ENCODE results near the gene TGFBR3.

TGFBR3 gene

GRCh38 chr1:91876781-91877573 lies 9.0 kb downstream of the TGFBR3 start:
- TF ChIP-seq CTCF (IDR thresholded peaks at IDR 0.05; ENCODE audit: control insufficient read depth, insufficient read depth, low read depth, low read length, missing control alignments) = no peak
- no peak overlapping the region for H3K4me3 ChIP-seq (ENCODE audit: control insufficient read depth, low read depth, low read length)
- DNase-seq (ENCODE audit: low read depth) = no peak

GRCh38 chr1:91876040-91876470 lies 9.9 kb downstream of the TGFBR3 start:
- no peak overlapping the region for H3K4me3 ChIP-seq (ENCODE audit: control insufficient read depth, low read depth, low read length)
- no peak for DNase-seq (ENCODE audit: low read depth)
- no peak for TF ChIP-seq CTCF (IDR thresholded peaks at IDR 0.05; ENCODE audit: control insufficient read depth, insufficient read depth, low read depth, low read length, missing control alignments)

GRCh38 chr1:91874167-91874566 lies 11.8 kb downstream of the TGFBR3 start:
- no peak for DNase-seq (ENCODE audit: low read depth)
- no peak for TF ChIP-seq CTCF (IDR thresholded peaks at IDR 0.05; ENCODE audit: control insufficient read depth, insufficient read depth, low read depth, low read length, missing control alignments)
- H3K4me3 ChIP-seq (ENCODE audit: control insufficient read depth, low read depth, low read length) = no peak overlapping the region

GRCh38 chr1:91872559-91873081 lies 13.3 kb downstream of the TGFBR3 start:
- no peak overlapping the region for H3K4me3 ChIP-seq (ENCODE audit: control insufficient read depth, low read depth, low read length)
- no peak for DNase-seq (ENCODE audit: low read depth)
- no peak for TF ChIP-seq CTCF (IDR thresholded peaks at IDR 0.05; ENCODE audit: control insufficient read depth, insufficient read depth, low read depth, low read length, missing control alignments)

GRCh38 chr1:91872000-91872399 lies 14.0 kb downstream of the TGFBR3 start:
- no peak for TF ChIP-seq CTCF (IDR thresholded peaks at IDR 0.05; ENCODE audit: control insufficient read depth, insufficient read depth, low read depth, low read length, missing control alignments)
- H3K4me3 ChIP-seq (ENCODE audit: control insufficient read depth, low read depth, low read length) = no peak overlapping the region
- DNase-seq (ENCODE audit: low read depth) = no peak

- no peak for TF ChIP-seq CTCF (IDR thresholded peaks at IDR 0.05; ENCODE audit: control insufficient read depth, insufficient read depth, low read depth, low read length, missing control alignments)
- H3K4me3 ChIP-seq (ENCODE audit: control insufficient read depth, low read depth, low read length) = no peak overlapping the region
- no peak for DNase-seq (ENCODE audit: low read depth)
These were observed 15.6 kb downstream of the TGFBR3 start for GRCh38 chr1:91870322-91870721.

All from AG09309 (cell line).